Measurements from ENCODE around the gene SPATA25.
"Not testable (repeated sequence)": the region's sequence is repeated elsewhere in the genome, so short reads cannot be mapped to it uniquely, and the experiment has no call there.

Gene SPATA25

DNA sequence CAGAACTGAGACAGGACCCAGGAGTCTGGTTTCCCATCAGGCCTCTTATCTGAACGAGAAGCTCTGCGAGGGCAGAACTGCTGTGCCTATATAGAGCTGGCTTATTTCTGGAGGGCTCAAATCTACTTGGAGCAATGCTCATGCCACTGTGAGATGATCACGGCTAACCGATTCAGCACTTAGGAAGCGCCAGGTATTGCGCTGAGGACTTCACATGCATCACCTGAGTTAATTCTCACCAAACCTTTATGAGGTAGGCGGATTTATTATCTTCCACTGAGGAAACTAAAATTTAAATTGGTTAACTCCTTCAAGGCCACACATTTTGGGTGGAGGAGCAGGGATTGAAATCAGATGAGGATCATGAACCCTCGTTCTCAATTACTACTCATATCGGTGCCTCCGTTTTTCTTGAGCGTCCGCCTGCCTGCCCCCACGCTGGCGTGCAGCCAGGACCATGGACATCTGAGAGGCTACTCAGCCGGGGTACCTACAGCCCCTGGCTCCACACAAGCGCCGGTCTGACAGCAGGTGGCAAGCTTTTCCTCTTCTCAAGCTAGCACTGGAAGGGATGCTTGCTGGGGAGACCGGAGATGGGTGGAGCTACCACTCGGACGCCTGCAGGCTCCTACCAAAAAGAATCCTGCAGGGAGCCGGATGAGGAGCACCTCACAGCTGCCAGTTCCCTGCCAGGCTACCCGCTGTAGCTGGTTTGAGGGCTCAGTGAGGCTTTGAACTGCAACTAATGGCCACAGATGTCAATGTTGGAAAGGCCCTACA, 46.0 kb upstream of the SPATA25 start:
- Histone ChIP-seq H3K27me3 (ENCODE audit: insufficient read depth, low read depth) (no peaks in the 10 kb centered on the region), H3K4me1 (ENCODE audit: low read depth, poor library complexity, severe bottlenecking) (peaks cover 13% of the 10 kb centered on the region), H3K36me3 (ENCODE audit: insufficient read depth) (no peaks in the 10 kb centered on the region), H2AFZ (ENCODE audit: low read depth) (peak overlapping the region; percentile 63), H3K27ac (peak overlapping the region; percentile 98), H3K9ac (peak overlapping the region; percentile 99), H3K79me2 (ENCODE audit: insufficient read depth, low read depth) (peaks cover 7% of the 10 kb centered on the region; the same call in 1 of the 2 replicates), H3K4me2 (peak overlapping the region; percentile 96), H3K4me3 (IDR thresholded peaks at IDR 0.05; ENCODE audit: insufficient read depth, low read depth, low read length) (no peak overlapping the region), H4K20me1 (ENCODE audit: insufficient read depth) (no peaks in the 10 kb centered on the region)
- TF ChIP-seq, protein P1, sequence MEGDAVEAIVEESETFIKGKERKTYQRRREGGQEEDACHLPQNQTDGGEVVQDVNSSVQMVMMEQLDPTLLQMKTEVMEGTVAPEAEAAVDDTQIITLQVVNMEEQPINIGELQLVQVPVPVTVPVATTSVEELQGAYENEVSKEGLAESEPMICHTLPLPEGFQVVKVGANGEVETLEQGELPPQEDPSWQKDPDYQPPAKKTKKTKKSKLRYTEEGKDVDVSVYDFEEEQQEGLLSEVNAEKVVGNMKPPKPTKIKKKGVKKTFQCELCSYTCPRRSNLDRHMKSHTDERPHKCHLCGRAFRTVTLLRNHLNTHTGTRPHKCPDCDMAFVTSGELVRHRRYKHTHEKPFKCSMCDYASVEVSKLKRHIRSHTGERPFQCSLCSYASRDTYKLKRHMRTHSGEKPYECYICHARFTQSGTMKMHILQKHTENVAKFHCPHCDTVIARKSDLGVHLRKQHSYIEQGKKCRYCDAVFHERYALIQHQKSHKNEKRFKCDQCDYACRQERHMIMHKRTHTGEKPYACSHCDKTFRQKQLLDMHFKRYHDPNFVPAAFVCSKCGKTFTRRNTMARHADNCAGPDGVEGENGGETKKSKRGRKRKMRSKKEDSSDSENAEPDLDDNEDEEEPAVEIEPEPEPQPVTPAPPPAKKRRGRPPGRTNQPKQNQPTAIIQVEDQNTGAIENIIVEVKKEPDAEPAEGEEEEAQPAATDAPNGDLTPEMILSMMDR (conservative IDR thresholded peaks at IDR 0.05; ENCODE audit: low read depth, low read length) = peak; percentile 33; the same call in 1 of the 2 replicates

GRCh38 chr20:45931680-45932079, 44.3 kb upstream of the SPATA25 start:
- not testable (repeated sequence) for H3K36me3 ChIP-seq (ENCODE audit: insufficient read depth); H4K20me1 ChIP-seq (ENCODE audit: insufficient read depth); H2AFZ ChIP-seq (ENCODE audit: low read depth); H3K27me3 ChIP-seq (ENCODE audit: insufficient read depth, low read depth); H3K4me3 ChIP-seq (IDR thresholded peaks at IDR 0.05; ENCODE audit: insufficient read depth, low read depth, low read length); H3K27ac ChIP-seq; H3K79me2 ChIP-seq (ENCODE audit: insufficient read depth, low read depth); H3K9ac ChIP-seq; H3K4me2 ChIP-seq
- H3K4me1 ChIP-seq (ENCODE audit: low read depth, poor library complexity, severe bottlenecking) = peaks cover 13% of the 10 kb centered on the region

- Histone ChIP-seq H2AFZ (ENCODE audit: low read depth) (no peak overlapping the region), H3K27ac (no peak overlapping the region), H3K27me3 (ENCODE audit: insufficient read depth, low read depth) (no peaks in the 10 kb centered on the region), H3K9ac (no peak overlapping the region), H4K20me1 (ENCODE audit: insufficient read depth) (no peaks in the 10 kb centered on the region), H3K4me2 (no peak overlapping the region), H3K4me3 (IDR thresholded peaks at IDR 0.05; ENCODE audit: insufficient read depth, low read depth, low read length) (no peak overlapping the region), H3K4me1 (ENCODE audit: low read depth, poor library complexity, severe bottlenecking) (peaks cover 20% of the 10 kb centered on the region), H3K36me3 (ENCODE audit: insufficient read depth) (no peaks in the 10 kb centered on the region), H3K79me2 (ENCODE audit: insufficient read depth, low read depth) (no peaks in the 10 kb centered on the region)
- TF ChIP-seq, protein P1 (conservative IDR thresholded peaks at IDR 0.05; ENCODE audit: low read depth, low read length) = no peak
These were observed 39.9 kb upstream of the SPATA25 start for GRCh38 chr20:45927071-45927878.

DNA sequence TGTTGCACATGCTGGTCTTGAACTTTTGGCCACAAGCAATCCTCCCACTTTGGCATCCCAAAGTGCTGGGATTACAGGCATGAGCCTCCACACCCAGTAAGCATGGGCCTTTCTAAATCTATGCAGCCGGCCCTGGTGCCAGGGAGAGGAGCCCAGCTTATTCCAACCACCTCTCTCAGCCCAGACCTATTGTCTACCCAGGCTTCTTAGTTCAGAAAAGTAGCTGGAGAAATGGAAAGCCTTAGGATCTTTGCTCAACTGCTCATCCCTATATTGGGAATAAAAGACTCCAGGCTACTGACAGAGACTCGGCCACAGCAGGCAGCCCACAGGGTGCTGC, 39.3 kb upstream of the SPATA25 start:
- Histone ChIP-seq H2AFZ (ENCODE audit: low read depth) (no peak overlapping the region), H3K9ac (no peak overlapping the region), H3K4me1 (ENCODE audit: low read depth, poor library complexity, severe bottlenecking) (peaks cover 20% of the 10 kb centered on the region), H3K27me3 (ENCODE audit: insufficient read depth, low read depth) (no peaks in the 10 kb centered on the region), H3K36me3 (ENCODE audit: insufficient read depth) (no peaks in the 10 kb centered on the region), H3K79me2 (ENCODE audit: insufficient read depth, low read depth) (no peaks in the 10 kb centered on the region), H4K20me1 (ENCODE audit: insufficient read depth) (no peaks in the 10 kb centered on the region), H3K4me3 (IDR thresholded peaks at IDR 0.05; ENCODE audit: insufficient read depth, low read depth, low read length) (no peak overlapping the region), H3K4me2 (no peak overlapping the region), H3K27ac (no peak overlapping the region)
- TF ChIP-seq, protein P1 (conservative IDR thresholded peaks at IDR 0.05; ENCODE audit: low read depth, low read length) = no peak

Measured in KMS-11 (cell line).